ENCODE measurements around the gene PRIMA1. TPM values are rescaled to one million over a fixed set of nuclear protein-coding genes. Genes with fewer than 3 reads are reported as not detected.

PRIMA1 gene
- total RNA-seq, 1 donor from 2014 or later = not detected

DNA sequence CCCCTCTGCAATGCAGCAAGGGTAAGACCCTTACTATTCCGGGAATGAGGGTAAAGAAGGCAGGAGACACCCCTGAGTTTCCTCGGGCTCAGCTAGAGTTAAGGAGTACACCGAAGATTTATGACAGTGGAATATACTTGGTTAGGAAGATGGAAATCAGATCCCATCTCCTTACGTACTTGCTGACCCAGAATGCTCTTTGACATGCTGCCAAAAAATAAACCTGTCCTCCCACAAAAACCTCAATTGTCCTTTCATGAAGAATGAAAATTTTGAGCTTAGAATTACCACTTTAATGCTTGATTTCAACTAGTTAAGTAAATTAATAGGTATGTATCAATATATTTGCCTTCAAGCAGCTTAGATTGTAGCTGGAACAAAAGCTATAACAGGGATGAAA, 99.5 kb downstream of the PRIMA1 start:
- no peak for DNase-seq (ENCODE audit: low spot score)
- Mint-ChIP-seq H3K36me3 (ENCODE audit: low read depth) (no peaks in the 10 kb centered on the region), H3K4me1 (ENCODE audit: low read depth) (no peaks in the 10 kb centered on the region), H3K27ac (ENCODE audit: unreplicated experiment) (no peak overlapping the region), H3K9me3 (ENCODE audit: low read depth) (no peaks in the 10 kb centered on the region), H3K27me3 (ENCODE audit: low read depth) (peaks cover 26% of the 10 kb centered on the region), H3K4me3 (ENCODE audit: unreplicated experiment) (no peak overlapping the region)
- TF ChIP-seq, protein P1, sequence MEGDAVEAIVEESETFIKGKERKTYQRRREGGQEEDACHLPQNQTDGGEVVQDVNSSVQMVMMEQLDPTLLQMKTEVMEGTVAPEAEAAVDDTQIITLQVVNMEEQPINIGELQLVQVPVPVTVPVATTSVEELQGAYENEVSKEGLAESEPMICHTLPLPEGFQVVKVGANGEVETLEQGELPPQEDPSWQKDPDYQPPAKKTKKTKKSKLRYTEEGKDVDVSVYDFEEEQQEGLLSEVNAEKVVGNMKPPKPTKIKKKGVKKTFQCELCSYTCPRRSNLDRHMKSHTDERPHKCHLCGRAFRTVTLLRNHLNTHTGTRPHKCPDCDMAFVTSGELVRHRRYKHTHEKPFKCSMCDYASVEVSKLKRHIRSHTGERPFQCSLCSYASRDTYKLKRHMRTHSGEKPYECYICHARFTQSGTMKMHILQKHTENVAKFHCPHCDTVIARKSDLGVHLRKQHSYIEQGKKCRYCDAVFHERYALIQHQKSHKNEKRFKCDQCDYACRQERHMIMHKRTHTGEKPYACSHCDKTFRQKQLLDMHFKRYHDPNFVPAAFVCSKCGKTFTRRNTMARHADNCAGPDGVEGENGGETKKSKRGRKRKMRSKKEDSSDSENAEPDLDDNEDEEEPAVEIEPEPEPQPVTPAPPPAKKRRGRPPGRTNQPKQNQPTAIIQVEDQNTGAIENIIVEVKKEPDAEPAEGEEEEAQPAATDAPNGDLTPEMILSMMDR (IDR thresholded peaks at IDR 0.05) = no peak

DNA sequence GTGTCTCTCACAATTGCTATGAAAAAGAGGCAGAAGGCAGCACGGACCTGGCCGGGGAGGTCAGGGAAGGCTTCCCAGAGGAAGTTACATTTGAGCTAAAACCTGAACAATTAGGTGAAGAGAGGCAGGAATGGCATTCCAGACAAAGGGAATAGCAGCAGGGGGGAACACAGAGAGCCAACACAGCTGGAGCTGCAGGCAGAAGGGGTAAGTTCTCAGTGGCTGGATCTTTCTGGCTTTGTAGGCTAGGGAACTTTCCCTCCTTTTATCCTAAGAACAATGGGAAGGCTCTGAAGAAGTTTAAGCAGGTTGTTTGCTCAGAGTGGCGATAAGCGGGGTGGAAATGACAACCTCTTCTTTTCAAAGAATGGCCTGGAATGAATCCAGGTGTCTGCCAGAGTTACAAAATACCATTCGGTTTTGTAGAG, 100.0 kb downstream of the PRIMA1 start:
- no peak for DNase-seq (ENCODE audit: low spot score)
- TF ChIP-seq, protein P1 (IDR thresholded peaks at IDR 0.05) = no peak
- Mint-ChIP-seq H3K4me1 (ENCODE audit: low read depth) (no peaks in the 10 kb centered on the region), H3K9me3 (ENCODE audit: low read depth) (no peaks in the 10 kb centered on the region), H3K27ac (ENCODE audit: unreplicated experiment) (no peak overlapping the region), H3K36me3 (ENCODE audit: low read depth) (no peaks in the 10 kb centered on the region), H3K4me3 (ENCODE audit: unreplicated experiment) (no peak overlapping the region), H3K27me3 (ENCODE audit: low read depth) (peaks cover 26% of the 10 kb centered on the region)

DNA sequence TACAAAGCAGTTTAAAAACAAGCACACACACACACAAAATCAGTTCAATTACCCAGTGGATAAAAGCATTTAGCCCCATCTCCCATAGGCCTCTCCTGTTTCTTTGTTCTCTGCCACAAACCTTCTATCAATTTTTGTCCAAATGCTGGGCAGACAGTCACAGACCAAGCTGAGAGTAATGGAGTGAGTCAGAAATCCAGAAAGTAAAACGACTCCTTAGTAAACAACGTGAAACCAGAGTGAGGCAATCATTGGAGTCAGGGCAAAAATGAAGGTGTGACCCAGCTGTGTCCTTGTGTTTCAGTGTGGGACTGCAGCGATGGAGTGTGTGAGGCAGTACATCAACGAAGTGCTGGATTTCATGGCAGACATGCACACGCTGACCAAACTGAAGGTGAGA, 102.0 kb downstream of the PRIMA1 start:
- H3K9me3 Mint-ChIP-seq (ENCODE audit: low read depth) = no peaks in the 10 kb centered on the region
- H3K27ac Mint-ChIP-seq (ENCODE audit: unreplicated experiment) = no peak overlapping the region
- TF ChIP-seq, protein P1 (IDR thresholded peaks at IDR 0.05) = no peak
- no peak overlapping the region for H3K4me3 Mint-ChIP-seq (ENCODE audit: unreplicated experiment)
- H3K36me3 Mint-ChIP-seq (ENCODE audit: low read depth) = no peaks in the 10 kb centered on the region
- no peak for DNase-seq (ENCODE audit: low spot score)
- H3K27me3 Mint-ChIP-seq (ENCODE audit: low read depth) = peaks cover 26% of the 10 kb centered on the region
- H3K4me1 Mint-ChIP-seq (ENCODE audit: low read depth) = no peaks in the 10 kb centered on the region

DNA sequence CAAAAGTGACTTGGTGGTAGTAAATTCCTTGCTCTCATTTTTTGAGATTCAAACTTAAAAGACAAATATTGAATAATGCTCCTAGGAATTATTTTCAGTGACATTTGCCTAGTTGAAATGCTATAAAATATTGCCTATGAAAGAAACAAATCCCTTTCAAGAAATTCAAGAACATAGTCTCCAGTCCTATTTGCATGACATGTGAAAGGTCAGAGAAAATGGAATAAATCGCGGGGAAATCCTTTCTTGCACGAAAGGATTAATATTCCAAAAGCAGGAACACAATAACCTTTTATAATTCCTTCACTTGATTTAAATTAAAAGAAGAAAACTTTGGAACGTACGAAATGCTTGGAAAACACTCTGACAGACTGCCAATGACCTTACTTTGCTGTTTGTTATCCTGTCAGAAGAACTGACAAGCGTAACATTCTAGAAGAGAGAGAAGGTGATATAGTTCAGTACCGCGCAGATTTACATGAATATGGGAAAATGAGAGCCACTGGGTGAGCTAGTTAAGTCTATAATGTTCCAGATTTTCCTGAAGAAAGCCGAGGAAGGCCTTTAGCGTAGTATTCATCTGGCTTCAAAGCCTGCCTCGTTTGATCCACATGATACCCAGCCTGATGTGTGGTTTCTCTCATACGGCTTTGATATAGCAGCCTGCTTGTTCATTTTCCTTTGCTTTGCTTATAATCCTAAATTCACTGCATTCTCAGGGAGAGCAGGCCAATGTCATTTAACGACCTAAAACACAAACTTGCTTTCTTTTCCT, 103.0 kb downstream of the PRIMA1 start:
- Mint-ChIP-seq H3K27me3 (ENCODE audit: low read depth) (peaks cover 26% of the 10 kb centered on the region), H3K27ac (ENCODE audit: unreplicated experiment) (no peak overlapping the region), H3K4me1 (ENCODE audit: low read depth) (no peaks in the 10 kb centered on the region), H3K4me3 (ENCODE audit: unreplicated experiment) (no peak overlapping the region), H3K36me3 (ENCODE audit: low read depth) (no peaks in the 10 kb centered on the region), H3K9me3 (ENCODE audit: low read depth) (no peaks in the 10 kb centered on the region)
- no peak for DNase-seq (ENCODE audit: low spot score)
- TF ChIP-seq, protein P1 (IDR thresholded peaks at IDR 0.05) = no peak

DNA sequence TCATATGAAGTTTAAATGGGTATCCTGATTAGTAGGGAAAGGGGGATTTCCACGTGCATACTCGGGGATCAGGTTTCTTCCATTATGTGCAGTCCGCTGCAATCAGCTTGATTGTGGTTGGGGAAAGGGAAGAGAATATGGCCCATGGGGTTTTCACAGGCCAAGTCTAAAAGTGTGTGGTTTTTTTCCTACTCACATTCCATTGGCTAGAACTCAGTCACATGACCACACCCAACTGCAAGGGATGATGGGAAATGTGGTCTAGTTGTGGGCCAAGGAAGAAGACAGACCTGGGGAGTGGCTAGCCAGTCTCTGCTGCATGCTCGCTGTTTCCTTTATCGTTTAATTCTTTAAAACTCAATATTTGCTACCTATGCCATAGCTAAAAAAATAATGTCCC, 105.1 kb downstream of the PRIMA1 start:
- H3K36me3 Mint-ChIP-seq (ENCODE audit: low read depth) = no peaks in the 10 kb centered on the region
- H3K4me1 Mint-ChIP-seq (ENCODE audit: low read depth) = no peaks in the 10 kb centered on the region
- H3K27me3 Mint-ChIP-seq (ENCODE audit: low read depth) = peaks cover 19% of the 10 kb centered on the region
- TF ChIP-seq, protein P1 (IDR thresholded peaks at IDR 0.05) = no peak
- H3K4me3 Mint-ChIP-seq (ENCODE audit: unreplicated experiment) = no peak overlapping the region
- no peak overlapping the region for H3K27ac Mint-ChIP-seq (ENCODE audit: unreplicated experiment)
- no peak for DNase-seq (ENCODE audit: low spot score)
- H3K9me3 Mint-ChIP-seq (ENCODE audit: low read depth) = no peaks in the 10 kb centered on the region

Data from chondrocyte (in vitro differentiated cells).